ENCODE data around the gene MYO15A. TPM values are rescaled to one million over a fixed set of nuclear protein-coding genes. Genes with fewer than 3 reads are reported as not detected.

The MYO15A gene
- total RNA-seq, 1 experiment from 2014 or later = 0.36 TPM

DNA sequence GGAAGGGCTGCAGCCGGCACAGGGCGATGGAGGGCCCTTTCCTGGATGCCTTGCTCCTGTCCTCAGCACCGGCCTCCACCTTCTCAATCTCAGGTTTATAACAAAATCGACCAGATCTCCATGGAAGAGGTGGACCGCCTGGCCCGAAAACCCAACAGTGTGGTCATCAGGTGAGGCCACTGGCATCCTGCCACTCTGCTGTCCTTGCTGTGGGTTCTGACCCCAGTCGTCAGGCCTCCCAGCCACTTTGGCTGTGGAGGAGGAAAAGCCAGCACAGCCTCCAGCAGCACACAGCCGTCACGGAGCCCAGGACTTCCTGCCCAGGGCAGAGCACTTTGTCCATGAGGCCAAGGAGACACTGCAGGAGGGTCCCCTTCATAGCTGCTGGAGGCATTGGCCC lies 6.7 kb upstream of the MYO15A start:
- H3K9me3 ChIP-seq (ENCODE audit: control insufficient read depth, insufficient read depth, low read depth, low read length) = no peaks in the 10 kb centered on the region
- intact Hi-C loops (cut with micrococcal nuclease; ENCODE audit: unreplicated experiment) (no loop called here), in situ Hi-C loops (cut with HindIII; ENCODE audit: low pct_unique_long_range_greater_than_20kb, low sequenced_read_pairs) (no loop called here)
- CTCF ChIA-PET = no interaction called here
- BruUV-seq (replicated peaks) = no TSS peak
- H3K36me3 ChIP-seq (ENCODE audit: control insufficient read depth, insufficient read depth, low read length) = no peaks in the 10 kb centered on the region
- H3K27me3 ChIP-seq (ENCODE audit: control insufficient read depth, insufficient read depth, low read length) = no peaks in the 10 kb centered on the region
- no peaks in the 10 kb centered on the region for H3K4me1 ChIP-seq (ENCODE audit: control insufficient read depth, insufficient read depth, low read length)
- H3K27ac ChIP-seq (ENCODE audit: low read length) = no peak overlapping the region
- DNase-seq (ENCODE audit: low read depth, low spot score) (no peak), ATAC-seq (no peak)
- POLR2A ChIA-PET = no interaction called here
- no peak overlapping the region for H3K4me3 ChIP-seq (ENCODE audit: low read depth in 2 of 2, low read length in 2 of 2)
- TF ChIP-seq TCF7L2 (IDR thresholded peaks at IDR 0.05; ENCODE audit: low read depth, low read length) (no peak), SIN3A (IDR thresholded peaks at IDR 0.05; ENCODE audit: borderline replicate concordance, insufficient read depth, low read depth, low read length) (no peak), POLR2AphosphoS5 (IDR thresholded peaks at IDR 0.05; ENCODE audit: low read depth, low read length) (no peak)
- TF ChIP-seq, protein P1, sequence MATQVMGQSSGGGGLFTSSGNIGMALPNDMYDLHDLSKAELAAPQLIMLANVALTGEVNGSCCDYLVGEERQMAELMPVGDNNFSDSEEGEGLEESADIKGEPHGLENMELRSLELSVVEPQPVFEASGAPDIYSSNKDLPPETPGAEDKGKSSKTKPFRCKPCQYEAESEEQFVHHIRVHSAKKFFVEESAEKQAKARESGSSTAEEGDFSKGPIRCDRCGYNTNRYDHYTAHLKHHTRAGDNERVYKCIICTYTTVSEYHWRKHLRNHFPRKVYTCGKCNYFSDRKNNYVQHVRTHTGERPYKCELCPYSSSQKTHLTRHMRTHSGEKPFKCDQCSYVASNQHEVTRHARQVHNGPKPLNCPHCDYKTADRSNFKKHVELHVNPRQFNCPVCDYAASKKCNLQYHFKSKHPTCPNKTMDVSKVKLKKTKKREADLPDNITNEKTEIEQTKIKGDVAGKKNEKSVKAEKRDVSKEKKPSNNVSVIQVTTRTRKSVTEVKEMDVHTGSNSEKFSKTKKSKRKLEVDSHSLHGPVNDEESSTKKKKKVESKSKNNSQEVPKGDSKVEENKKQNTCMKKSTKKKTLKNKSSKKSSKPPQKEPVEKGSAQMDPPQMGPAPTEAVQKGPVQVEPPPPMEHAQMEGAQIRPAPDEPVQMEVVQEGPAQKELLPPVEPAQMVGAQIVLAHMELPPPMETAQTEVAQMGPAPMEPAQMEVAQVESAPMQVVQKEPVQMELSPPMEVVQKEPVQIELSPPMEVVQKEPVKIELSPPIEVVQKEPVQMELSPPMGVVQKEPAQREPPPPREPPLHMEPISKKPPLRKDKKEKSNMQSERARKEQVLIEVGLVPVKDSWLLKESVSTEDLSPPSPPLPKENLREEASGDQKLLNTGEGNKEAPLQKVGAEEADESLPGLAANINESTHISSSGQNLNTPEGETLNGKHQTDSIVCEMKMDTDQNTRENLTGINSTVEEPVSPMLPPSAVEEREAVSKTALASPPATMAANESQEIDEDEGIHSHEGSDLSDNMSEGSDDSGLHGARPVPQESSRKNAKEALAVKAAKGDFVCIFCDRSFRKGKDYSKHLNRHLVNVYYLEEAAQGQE (IDR thresholded peaks at IDR 0.05; ENCODE audit: insufficient read depth in 1 of 2, low read depth in 2 of 2, low read length in 1 of 2) = no peak
- TF ChIP-seq, protein P2, sequence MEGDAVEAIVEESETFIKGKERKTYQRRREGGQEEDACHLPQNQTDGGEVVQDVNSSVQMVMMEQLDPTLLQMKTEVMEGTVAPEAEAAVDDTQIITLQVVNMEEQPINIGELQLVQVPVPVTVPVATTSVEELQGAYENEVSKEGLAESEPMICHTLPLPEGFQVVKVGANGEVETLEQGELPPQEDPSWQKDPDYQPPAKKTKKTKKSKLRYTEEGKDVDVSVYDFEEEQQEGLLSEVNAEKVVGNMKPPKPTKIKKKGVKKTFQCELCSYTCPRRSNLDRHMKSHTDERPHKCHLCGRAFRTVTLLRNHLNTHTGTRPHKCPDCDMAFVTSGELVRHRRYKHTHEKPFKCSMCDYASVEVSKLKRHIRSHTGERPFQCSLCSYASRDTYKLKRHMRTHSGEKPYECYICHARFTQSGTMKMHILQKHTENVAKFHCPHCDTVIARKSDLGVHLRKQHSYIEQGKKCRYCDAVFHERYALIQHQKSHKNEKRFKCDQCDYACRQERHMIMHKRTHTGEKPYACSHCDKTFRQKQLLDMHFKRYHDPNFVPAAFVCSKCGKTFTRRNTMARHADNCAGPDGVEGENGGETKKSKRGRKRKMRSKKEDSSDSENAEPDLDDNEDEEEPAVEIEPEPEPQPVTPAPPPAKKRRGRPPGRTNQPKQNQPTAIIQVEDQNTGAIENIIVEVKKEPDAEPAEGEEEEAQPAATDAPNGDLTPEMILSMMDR (IDR thresholded peaks at IDR 0.05) = no peak

DNA sequence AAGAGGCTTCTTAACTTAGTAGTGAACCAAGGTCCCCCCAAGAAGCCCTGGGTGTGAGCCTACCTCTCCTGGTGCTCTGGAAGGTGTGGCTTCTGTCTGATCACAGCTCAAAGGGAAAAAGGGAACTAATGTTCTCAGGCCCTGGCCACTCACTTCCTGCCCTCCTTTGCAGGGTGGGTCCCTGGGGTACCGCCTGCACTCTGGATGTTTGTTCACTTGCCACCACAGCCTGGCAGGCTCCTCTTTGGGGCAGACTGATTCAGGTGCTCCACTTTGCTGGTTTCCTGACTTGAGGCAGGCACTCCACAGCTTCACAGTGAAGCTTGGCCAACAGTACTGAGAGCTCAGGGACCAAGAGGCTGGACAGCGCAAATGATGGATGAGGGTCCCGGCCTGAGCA lies 5.9 kb upstream of the MYO15A start:
- H3K27ac ChIP-seq (ENCODE audit: low read length) = no peak overlapping the region
- H3K9me3 ChIP-seq (ENCODE audit: control insufficient read depth, insufficient read depth, low read depth, low read length) = no peaks in the 10 kb centered on the region
- POLR2A ChIA-PET = no interaction called here
- H3K4me3 ChIP-seq (ENCODE audit: low read depth in 2 of 2, low read length in 2 of 2) = no peak overlapping the region
- ATAC-seq = no peak
- TF ChIP-seq, protein P2 (IDR thresholded peaks at IDR 0.05) = no peak
- TF ChIP-seq POLR2AphosphoS5 (IDR thresholded peaks at IDR 0.05; ENCODE audit: low read depth, low read length) = no peak
- no peak for TF ChIP-seq SIN3A (IDR thresholded peaks at IDR 0.05; ENCODE audit: borderline replicate concordance, insufficient read depth, low read depth, low read length)
- no peak for TF ChIP-seq TCF7L2 (IDR thresholded peaks at IDR 0.05; ENCODE audit: low read depth, low read length)
- TF ChIP-seq, protein P1 (IDR thresholded peaks at IDR 0.05; ENCODE audit: insufficient read depth in 1 of 2, low read depth in 2 of 2, low read length in 1 of 2) = no peak
- in situ Hi-C loops (cut with HindIII; ENCODE audit: low pct_unique_long_range_greater_than_20kb, low sequenced_read_pairs) = no loop called here
- CTCF ChIA-PET = interaction anchor here (0.6 kb wide), 1 partner anchor 37 kb away, joined by 10 read pairs; no protein-coding TSS in a partner anchor
- no peaks in the 10 kb centered on the region for H3K4me1 ChIP-seq (ENCODE audit: control insufficient read depth, insufficient read depth, low read length)
- no peak for DNase-seq (ENCODE audit: low read depth, low spot score)
- no peaks in the 10 kb centered on the region for H3K36me3 ChIP-seq (ENCODE audit: control insufficient read depth, insufficient read depth, low read length)
- H3K27me3 ChIP-seq (ENCODE audit: control insufficient read depth, insufficient read depth, low read length) = no peaks in the 10 kb centered on the region
- intact Hi-C loops (cut with micrococcal nuclease; ENCODE audit: unreplicated experiment) = no loop called here
- BruUV-seq (replicated peaks) = no TSS peak

All from Panc1 (cell line).